GM21447 (cell line): Measurements from ENCODE around the gene FOXO6.

Experiments
- ATAC-seq: cut with Tn5 transposase; IDR thresholded peaks from one replicate; pipeline ENCODE4 v1.9.1; 2021; ENCODE audit not compliant: unreplicated experiment

The FOXO6 gene

DNA sequence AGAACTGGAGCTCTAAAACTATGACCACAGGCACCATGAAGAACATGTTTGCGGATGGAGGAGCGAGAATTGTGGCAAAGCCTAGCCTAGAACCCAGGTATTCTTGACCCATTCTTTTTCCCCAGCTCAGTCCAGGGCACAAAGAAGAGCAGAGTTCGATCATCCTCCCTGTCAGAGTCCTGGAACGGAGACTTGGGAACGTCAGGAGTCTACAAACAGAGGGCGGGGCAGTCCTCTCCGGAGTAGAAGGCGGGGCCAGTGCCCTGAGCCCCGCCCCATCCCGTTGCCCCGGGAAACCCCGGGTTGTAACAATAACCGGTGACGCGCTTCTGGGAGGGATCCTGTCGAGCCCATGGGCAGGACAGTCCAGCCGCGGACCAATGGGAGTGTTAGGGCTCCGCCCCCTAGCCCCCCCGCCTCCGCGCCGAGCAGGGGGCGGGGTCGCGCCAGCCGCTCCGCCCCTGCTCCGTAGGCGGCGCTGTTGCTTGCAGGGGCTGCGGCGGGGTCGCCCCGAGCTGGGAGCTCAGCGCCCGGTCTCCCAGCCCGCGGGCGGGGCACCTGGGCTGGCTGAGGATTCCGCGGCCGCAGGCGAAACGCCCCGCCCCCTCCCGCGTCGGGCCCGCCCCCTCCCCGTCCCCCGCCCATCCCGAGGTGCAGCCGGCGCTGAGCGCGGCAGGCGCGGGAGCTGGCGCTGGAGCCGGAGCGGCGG lies at the start of gene FOXO6:
Gene FOXO6, plus strand, starts transcription at position 649 of the 709 bp plus-strand sequence.
- peak; percentile 91 for ATAC-seq

DNA sequence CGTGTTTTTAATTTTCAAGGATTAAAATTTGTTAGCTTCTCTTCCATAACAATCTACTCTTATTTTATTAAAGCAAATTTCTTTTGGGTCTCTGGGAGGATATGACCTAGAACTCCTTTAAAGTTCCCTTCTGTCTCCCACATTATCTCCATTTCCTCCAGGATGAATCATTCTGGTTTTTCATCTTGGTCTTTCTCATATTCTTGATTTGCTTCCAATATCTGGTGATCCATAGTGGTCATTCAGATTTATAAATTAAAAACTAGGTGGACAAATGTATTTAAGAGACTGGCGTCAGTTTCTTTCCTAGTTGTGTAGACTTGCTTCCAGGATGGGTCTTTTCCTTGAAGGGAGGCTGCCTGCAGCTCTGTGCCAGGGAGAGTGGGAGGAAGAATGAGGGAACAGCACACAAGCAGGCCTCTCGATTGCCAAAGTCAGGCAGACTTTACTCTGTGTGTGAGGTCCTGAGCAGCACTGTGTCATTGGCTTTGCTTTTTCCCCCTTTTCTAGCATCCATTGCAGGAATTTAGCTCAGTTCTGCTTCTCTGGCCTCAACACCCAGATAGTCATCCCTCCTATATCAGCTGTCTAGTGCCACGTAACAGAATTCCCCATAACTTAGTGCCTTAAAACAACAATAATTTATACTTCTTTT lies 48.1 kb upstream of the FOXO6 start:
- ATAC-seq = no peak

DNA sequence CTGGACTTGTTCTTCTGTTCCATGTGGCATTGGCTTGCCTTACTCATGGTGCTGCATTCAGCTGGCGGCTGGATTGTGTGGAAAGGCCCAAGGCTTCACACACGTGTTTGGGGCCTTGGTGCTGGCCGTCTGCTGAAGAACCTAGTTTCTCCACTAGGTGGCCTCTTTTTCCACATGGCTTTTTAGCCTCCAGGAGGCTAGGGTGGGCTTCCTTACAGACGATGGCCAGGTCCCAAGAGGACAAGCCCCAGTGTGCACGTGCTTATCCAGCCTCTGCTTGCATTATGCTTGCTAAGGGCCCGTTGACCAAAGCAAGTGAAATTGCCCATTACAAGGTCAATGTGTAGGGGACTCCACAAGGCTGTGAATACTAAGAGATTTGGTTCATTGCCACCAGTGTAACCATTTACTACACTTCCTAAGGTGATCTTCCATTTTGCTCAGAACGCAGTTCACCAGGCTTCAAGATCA lies 47.5 kb upstream of the FOXO6 start:
- no peak for ATAC-seq

DNA sequence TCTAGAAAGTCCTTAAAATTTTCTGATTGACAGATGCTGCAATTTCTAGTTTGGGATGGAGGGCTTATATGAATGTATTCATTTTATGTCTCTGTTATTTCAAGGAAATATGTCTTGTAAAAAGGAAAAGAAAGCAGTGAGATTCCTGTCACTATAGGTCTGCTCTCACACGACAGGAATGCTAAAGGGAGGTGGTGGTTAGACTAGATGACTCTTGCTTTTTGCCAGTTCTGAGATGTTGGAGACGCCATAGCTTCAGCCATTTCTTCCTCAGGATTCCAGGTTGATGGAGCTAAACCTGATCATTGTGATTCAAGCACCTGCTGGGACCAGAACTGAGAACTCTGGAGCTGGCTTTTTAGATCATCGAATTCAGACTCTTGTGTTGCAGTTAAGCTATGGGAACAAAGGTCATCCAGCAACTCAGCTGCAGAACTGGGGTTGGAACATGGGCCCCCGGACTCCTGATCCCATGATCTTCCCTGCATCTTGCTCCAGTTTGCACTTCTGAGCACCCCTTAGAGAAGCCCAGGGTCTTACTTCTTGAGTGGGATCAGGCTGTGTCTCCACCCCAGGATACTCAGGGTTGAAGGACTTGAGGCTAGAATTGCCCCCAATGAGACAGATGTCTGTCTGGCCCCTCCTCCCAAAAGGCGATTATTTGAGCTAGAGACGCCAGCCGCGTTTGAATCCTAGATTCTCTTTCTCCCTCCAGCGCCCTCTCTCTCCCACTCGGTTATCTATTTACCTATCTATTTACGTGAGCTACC lies 46.7 kb upstream of the FOXO6 start:
- no peak for ATAC-seq

DNA sequence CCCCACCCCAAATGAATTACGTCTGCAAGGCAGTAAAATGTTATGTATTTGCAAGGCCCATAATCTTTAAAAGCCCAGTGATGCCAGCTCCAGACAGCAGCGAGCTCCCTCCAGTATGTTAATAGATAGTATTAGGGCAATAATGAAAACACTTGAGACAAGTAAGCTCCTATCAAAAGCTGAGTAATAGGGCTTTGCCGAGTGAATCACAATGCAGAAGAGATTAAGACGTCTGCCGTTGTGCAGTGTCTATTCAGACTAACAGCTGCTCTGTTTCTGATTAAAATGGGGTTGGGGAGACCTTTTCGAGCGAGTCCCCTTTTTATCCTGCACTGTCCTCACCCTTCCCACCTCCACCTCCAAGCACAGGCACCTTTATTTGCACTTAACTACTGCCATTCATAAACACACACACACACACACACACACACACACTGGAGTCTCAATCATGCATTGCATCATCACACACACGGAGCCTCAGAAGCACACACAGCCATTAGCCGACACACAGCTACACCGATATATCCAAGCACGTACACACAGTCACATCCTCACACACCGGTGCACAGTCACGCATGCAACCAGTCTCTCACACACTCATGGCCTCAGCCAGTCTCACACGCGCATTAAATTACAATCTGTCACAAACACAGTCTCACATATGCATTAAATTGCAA lies 46.0 kb upstream of the FOXO6 start:
- ATAC-seq = no peak

DNA sequence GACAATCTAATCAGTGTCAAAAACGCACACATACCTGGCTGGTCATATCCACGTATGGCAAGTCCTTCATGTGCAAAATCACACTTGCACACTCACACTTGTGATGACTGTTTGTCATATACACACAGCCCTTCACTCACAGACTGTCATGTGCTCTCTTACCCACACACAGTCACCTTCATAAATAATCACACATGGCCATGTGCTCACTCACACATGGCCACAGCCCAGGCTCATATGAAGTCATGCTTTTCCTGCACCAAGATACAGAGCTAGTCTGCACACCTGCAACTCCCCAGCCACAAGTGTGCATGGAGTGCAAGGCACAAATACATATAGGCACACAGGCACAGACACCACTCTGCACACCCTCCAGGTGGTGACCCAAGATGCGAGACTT lies 45.4 kb upstream of the FOXO6 start:
- no peak for ATAC-seq

DNA sequence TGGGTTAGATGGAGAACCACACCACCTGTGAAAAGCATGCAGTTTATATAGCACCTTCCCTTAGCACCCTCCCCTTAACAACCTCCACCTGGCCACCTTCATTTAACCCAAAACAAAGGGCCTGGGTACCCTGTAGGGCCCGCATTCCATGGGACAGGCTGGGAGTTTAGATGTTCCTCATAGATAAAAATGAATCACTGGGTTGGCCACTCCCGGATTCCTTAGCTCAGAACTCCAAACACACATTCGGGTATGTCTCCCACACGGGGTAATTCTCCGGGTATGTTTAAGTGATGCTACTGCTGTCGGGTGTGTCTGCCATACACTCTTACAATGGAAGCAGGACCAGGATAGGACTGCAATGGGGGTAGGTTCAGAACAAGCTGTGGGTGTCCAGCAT lies 43.9 kb upstream of the FOXO6 start:
- no peak for ATAC-seq

DNA sequence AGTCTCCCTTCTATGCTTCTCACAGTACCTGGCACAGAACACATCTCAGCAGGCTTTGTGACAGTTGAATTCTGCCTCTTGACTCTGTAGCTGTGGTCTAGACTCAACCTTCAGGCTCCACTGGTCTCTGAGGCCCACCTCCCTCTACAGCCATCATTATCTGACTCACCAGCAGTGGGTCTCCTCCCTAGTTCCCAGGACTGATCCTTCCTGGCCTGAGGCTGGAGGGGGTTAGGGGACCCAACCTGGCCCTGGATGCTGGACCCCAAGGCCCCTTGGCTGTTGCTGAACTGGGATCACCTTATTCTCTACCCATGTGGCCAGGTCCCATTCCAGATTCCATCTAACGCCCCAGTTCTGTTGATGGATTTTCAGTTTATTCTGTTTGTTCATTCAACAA lies 43.1 kb upstream of the FOXO6 start:
- ATAC-seq = no peak

DNA sequence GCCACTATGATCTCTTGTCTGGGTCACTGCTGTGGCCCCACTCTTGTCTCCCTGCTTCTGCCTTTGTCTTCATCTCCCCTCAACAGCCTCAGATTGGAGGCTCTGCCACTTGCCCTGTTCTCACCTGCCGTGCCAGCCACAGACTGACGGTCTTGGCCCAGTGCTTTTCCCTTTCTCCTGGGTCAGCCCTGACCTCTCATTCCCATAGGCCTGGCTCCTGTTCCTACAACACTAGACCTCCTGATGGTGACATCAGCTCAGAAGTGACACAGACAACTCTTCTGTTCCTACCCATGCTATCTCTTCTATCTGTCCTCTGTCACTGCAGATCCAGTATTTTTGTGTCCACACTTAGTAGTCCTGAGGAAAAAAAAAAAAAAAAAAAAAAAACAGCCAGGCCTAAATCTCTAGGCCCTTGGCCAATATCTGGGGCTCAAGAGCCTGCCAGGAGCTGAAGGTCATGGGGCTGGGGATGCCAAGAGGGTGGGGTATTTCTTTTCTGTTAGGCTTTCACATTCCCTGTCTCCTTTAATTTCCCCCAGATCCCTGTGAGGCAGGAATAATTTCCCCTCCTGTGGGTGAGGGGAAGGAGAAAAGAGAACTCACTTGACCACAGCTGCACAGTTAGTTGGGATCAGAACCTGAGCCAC lies 42.0 kb upstream of the FOXO6 start:
- no peak for ATAC-seq

DNA sequence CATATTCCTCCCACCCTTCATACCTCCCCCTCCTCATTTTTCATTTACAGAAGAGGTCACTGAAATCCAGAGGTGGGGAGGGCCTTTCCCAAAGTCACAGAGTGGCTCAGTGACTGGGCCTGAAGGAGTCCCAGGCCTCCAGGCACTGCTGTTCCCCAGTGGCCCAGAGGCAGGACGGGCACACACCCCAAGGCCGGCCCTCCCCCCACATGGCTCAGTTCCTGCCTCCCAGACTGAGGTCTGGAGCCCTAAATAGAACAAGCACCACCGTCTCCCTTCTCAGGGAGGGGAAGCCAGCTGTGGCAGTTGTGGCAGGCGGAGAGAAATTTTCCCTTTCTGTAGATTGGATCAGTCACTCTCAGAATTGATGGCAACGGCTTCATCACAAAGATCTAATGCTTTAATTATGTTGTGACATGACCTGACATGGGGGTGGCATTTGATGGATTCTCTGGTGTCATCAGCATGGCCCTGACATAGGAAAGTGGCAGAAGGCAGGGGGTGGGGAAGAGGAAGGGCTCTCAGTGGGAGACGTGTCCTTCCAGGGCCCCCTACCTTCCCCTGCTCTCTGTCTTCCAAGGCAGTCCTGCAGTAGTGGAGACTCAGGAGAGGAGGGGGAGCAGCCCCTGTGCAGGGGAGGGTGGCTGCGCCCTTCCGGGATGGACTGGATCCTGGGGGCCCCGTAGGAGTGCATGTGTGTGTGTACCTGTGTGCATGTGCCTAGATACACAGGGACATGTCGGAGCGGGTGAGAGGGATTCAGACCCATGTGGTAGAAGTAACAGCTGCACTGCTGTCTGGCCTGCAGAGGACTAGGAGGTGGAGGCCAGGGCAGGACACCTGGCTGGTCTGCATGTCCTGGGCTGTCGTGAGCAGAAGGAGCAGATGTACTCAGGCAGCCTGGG lies 41.2 kb upstream of the FOXO6 start:
- no peak for ATAC-seq

DNA sequence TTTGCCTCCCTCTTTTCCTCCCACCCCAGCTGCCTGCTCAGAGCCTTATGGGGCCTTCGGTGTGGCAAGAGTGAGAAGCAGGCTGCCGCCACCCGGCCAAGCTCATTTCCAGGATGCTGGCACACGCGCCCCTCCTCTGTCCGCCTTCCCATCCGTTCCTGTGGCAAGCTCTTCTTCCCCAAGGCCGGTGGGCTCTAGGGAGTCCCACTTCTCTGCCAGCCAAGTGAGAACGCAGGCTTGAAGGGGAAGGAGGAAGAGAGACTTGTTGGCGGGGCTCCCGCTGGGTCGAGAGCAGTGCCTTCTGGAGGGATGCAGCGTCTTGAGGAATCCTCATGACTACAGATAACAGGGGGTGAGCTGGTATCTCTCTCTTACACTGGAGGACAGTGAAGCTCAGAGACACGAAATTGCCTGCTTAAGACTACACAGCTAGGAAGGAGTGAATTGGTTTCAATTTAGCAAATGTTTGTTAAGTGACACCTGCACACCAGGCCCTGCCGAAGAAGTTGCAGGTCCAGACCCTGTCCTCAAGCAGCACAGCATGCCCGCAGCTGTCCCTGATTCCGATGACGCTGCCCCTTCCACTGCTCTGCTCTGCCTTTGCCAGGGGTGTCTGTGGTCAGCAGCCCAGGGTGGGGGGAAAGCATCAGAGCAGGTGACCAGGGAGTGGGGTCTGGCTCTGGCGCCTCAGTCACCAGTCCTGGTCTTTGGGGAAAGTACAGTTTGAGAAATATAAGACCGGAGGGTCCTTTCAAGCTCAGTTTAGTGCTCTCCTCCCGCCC lies 40.1 kb upstream of the FOXO6 start:
- no peak for ATAC-seq

DNA sequence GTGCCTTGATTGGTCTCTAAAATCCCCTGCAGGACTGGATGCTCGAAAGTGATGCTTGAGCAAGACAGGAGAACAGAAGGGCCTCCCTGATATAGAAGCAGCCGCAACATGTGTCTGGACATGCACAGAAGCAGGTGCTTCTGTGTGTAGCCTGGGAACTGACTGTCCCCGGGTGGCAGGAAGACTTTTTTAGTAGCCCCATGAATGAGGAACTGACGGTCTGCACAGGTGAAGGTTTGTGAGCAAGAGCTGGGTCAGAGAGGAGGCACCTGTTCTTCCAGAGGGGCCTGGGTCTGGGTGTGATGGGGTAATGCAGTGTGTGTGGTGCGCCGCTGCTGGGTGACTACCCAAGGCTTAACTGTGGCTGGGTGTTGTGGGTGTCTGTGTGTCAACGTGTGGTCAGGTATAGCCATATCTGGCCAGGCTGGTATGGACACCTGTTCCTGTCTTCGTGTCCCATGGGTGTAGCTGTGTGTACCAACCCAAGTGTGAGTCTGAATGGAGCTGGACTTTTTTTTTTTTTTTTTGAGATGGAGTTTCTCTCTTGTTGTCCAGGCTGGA lies 39.1 kb upstream of the FOXO6 start:
- ATAC-seq = no peak

DNA sequence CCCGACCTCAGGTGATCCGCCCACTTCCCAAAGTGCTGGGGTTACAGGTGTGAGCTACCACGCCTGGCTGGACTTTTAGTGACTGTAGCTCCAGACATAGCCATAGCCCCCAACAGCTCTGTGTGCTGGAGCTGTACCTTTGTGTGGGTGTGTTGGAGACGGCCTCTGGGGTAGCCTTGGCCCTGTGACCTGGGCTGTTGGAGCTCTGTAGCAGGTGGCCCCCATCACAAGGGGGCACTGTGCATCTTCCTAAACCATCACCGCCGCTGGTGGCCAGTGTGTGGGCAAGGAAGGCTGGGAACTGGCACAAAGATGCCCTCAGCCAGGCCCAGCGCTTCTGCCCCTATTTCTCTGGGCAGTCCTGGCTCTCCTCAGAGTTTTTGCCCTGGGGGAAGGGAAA lies 38.4 kb upstream of the FOXO6 start:
- no peak for ATAC-seq

DNA sequence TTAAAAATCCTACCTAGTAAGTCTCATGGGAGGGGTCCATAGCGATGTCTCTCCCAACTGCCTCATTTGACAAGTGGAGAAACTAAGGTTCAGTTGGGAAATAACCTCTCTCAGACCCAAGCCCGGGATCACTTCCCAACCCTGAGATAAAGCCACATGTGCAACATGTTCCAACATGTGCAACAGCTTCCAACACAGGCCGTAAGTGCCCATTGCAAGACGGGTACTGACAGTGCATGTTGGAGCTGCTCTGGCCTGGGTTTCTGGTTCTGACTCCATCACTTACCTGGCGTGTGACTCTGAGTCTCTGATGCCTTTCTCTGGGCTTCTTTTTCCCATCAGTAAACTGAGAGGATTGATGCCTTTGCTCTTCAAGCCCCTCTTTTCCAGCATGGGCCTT lies 38.0 kb upstream of the FOXO6 start:
- no peak for ATAC-seq

DNA sequence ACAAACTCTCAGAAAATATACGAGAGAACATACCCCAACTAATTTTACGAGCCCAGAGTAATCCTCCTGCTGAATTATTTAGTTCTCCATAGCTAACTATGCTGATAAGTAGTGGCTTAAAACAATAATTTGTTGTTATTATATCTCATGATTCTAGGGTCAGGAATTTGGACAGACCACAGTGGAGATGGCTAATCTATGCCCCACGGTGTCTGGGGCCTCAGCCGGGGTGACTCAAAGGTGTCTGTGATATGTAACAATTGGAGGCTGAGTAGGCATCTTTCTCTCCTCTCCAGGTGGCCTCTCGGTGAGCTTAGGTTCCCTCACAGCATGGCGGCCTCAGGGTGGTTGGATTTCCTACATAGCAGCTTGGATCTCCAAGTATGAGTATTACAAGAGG lies 35.4 kb upstream of the FOXO6 start:
- ATAC-seq = no peak

DNA sequence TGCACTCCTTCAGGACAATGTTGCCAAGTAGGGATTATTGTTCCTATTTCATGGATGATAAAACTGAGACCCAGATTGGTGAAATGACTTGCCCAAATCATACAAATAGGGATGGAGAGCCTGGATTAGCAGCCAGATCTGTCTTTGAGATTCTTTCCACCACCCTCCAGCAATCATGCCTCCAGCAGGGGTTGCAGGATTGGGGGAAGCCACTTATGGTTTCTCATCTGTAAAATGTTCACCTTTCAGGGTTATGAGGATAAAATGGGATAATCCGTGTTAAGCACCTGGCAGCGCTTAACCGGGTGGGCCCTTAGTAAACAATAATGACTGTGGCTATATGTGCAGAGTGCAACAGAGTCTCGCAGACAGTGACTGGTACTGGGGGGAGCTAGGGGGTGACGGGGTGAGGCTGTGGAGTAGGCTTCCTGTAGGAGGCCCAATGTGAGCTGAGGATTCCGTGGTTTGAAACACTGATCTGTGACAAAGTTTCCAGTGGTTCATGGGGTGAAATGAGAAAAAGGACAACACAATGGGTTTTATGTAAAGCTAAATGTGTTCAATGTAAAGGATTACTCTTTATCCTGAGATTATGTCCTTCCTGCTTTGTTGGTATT lies 33.7 kb upstream of the FOXO6 start:
- ATAC-seq = no peak

DNA sequence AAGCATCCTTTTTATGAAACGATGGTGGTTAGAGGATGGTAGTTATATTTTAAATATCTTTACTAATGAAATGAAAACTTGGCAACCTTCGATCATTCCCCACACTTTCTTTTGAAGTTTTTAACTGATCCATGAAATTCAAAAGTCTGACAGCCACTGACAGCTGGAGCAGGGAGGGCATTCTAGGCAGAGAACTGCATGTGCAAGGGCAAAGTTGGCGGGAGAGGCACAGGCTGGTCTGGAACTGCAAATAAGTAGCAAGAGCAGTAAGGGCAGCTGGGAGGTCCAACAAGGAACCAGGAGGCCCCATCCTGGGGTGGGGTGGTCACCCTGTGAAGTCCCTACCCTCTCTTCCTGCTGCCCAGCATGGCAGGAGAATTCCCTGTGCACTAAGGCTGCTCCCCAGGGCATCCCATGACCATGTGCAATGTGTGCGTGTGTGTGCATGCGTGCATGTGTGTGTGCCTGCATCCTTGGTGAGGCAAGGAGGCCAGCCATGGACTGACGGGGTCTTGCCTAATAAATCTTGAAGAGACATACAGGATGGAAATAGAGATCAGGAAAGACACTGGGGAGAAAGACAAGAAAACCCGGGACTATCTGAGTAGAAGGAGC lies 33.1 kb upstream of the FOXO6 start:
- ATAC-seq = no peak
